ENCODE measurements around the gene ANO1.

The ANO1 gene

GRCh38 chr11:70107756-70108155, 29.6 kb downstream of the ANO1 start:
- Histone ChIP-seq H3K9ac (ENCODE audit: low read length) (no peak overlapping the region), H3K36me3 (ENCODE audit: control insufficient read depth, insufficient read depth, low read length) (no peaks in the 10 kb centered on the region), H3K27me3 (ENCODE audit: control insufficient read depth, insufficient read depth, low read length) (no peaks in the 10 kb centered on the region), H3K27ac (ENCODE audit: low read depth, low read length) (peak overlapping the region; percentile 64), H3K4me3 (ENCODE audit: low read length) (no peak overlapping the region), H3K4me1 (ENCODE audit: control insufficient read depth, insufficient read depth, low read length) (peaks cover 23% of the 10 kb centered on the region)

DNA sequence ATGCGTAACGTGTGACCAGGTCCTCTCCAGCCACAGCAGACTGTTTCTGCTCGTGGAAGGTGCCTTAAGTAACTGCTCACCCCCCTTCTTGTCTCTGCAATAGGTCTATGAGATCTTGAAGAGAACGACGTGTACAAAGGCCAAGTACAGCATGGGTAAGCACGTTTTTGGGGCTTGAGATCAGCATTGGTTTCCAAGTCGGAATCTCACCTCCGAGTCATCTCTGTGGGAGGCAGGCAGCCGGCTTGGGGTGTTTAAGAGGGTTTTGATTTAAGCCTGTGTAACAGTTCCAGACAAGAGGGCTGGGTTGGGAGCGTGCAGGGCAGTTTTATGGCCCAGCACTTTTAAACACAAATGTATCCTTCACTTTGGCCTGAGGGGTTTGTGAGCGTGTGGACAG, 30.1 kb downstream of the ANO1 start:
- Histone ChIP-seq H3K27me3 (ENCODE audit: control insufficient read depth, insufficient read depth, low read length) (no peaks in the 10 kb centered on the region), H3K9ac (ENCODE audit: low read length) (no peak overlapping the region), H3K36me3 (ENCODE audit: control insufficient read depth, insufficient read depth, low read length) (no peaks in the 10 kb centered on the region), H3K4me1 (ENCODE audit: control insufficient read depth, insufficient read depth, low read length) (peaks cover 23% of the 10 kb centered on the region), H3K27ac (ENCODE audit: low read depth, low read length) (peak overlapping the region; percentile 64), H3K4me3 (ENCODE audit: low read length) (no peak overlapping the region)

- Histone ChIP-seq H3K27me3 (ENCODE audit: control insufficient read depth, insufficient read depth, low read length) (no peaks in the 10 kb centered on the region), H3K27ac (ENCODE audit: low read depth, low read length) (peak overlapping the region; percentile 40)
These were observed 30.9 kb downstream of the ANO1 start for GRCh38 chr11:70109006-70109405.

DNA sequence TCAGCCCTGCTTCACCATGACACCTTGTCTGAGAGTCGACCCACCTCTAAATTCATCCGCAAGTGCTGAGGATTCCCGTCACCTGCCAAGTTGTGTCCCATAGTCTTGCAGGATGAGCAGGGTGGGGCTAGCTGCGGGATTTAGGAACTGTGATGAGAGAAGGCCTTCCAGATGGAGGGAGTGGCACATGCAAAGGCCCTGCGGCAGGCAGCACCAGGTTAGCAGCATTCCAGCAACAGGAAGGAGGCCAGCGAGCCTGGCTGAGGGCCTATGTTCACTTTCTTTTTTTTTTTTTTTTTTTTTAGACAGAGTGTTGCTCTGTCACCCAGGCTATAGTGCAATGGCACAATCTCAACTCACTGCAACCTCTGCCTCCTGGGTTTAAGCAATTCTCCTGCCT, 31.8 kb downstream of the ANO1 start:
- Histone ChIP-seq H3K27me3 (ENCODE audit: control insufficient read depth, insufficient read depth, low read length) (no peaks in the 10 kb centered on the region), H3K36me3 (ENCODE audit: control insufficient read depth, insufficient read depth, low read length) (no peaks in the 10 kb centered on the region), H3K9ac (ENCODE audit: low read length) (no peak overlapping the region), H3K4me3 (ENCODE audit: low read length) (no peak overlapping the region), H3K4me1 (ENCODE audit: control insufficient read depth, insufficient read depth, low read length) (peaks cover 23% of the 10 kb centered on the region), H3K27ac (ENCODE audit: low read depth, low read length) (no peak overlapping the region)

More at GRCh38 chr11:70109006-70109405, 30.9 kb downstream of the ANO1 start:
- Histone ChIP-seq H3K4me1 (ENCODE audit: control insufficient read depth, insufficient read depth, low read length) (peaks cover 23% of the 10 kb centered on the region), H3K4me3 (ENCODE audit: low read length) (no peak overlapping the region), H3K9ac (ENCODE audit: low read length) (no peak overlapping the region), H3K36me3 (ENCODE audit: control insufficient read depth, insufficient read depth, low read length) (no peaks in the 10 kb centered on the region)

- Histone ChIP-seq H3K36me3 (ENCODE audit: control insufficient read depth, insufficient read depth, low read length) (no peaks in the 10 kb centered on the region), H3K27ac (ENCODE audit: low read depth, low read length) (no peak overlapping the region), H3K27me3 (ENCODE audit: control insufficient read depth, insufficient read depth, low read length) (no peaks in the 10 kb centered on the region), H3K4me3 (ENCODE audit: low read length) (no peak overlapping the region), H3K9ac (ENCODE audit: low read length) (no peak overlapping the region), H3K4me1 (ENCODE audit: control insufficient read depth, insufficient read depth, low read length) (peaks cover 21% of the 10 kb centered on the region)
These were observed 32.5 kb downstream of the ANO1 start for GRCh38 chr11:70110538-70111055.

- no peaks in the 10 kb centered on the region for H3K36me3 ChIP-seq (ENCODE audit: control insufficient read depth, insufficient read depth, low read length)
- H3K9ac ChIP-seq (ENCODE audit: low read length), result no peak overlapping the region
- H3K4me3 ChIP-seq (ENCODE audit: low read length), result no peak overlapping the region
- no peak overlapping the region for H3K27ac ChIP-seq (ENCODE audit: low read depth, low read length)
- H3K4me1 ChIP-seq (ENCODE audit: control insufficient read depth, insufficient read depth, low read length), result peaks cover 14% of the 10 kb centered on the region
- no peaks in the 10 kb centered on the region for H3K27me3 ChIP-seq (ENCODE audit: control insufficient read depth, insufficient read depth, low read length)
These were observed 33.3 kb downstream of the ANO1 start for GRCh38 chr11:70111269-70112016.

- no peaks in the 10 kb centered on the region for H3K27me3 ChIP-seq (ENCODE audit: control insufficient read depth, insufficient read depth, low read length)
- no peak overlapping the region for H3K27ac ChIP-seq (ENCODE audit: low read depth, low read length)
- H3K4me3 ChIP-seq (ENCODE audit: low read length), result no peak overlapping the region
- H3K4me1 ChIP-seq (ENCODE audit: control insufficient read depth, insufficient read depth, low read length), result peaks cover 9% of the 10 kb centered on the region
- H3K36me3 ChIP-seq (ENCODE audit: control insufficient read depth, insufficient read depth, low read length), result no peaks in the 10 kb centered on the region
- no peak overlapping the region for H3K9ac ChIP-seq (ENCODE audit: low read length)
These were observed 33.9 kb downstream of the ANO1 start for GRCh38 chr11:70112017-70112434.

DNA sequence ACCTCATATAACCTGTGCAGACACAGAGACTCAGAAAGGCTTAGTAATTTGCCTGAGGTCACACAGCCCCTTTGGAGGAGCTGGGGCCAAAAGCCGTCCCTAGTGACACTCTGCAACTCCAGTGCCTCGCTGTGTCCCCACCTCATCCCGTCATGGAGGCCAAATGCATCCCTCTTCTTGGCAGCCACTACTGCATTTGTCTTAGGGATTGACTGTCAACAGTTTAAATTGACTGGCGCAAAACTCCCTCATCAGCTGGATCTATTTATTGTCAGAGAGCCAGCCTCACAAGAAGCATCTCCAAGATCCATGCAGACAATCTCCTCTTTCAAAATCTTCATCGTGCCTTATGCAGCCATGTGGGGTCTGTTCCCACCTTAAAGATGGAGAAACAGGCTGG, 35.7 kb downstream of the ANO1 start:
- Histone ChIP-seq H3K27ac (ENCODE audit: low read depth, low read length) (no peak overlapping the region), H3K36me3 (ENCODE audit: control insufficient read depth, insufficient read depth, low read length) (no peaks in the 10 kb centered on the region), H3K27me3 (ENCODE audit: control insufficient read depth, insufficient read depth, low read length) (no peaks in the 10 kb centered on the region), H3K4me1 (ENCODE audit: control insufficient read depth, insufficient read depth, low read length) (peaks cover 1% of the 10 kb centered on the region), H3K4me3 (ENCODE audit: low read length) (no peak overlapping the region), H3K9ac (ENCODE audit: low read length) (no peak overlapping the region)

- no peak overlapping the region for H3K9ac ChIP-seq (ENCODE audit: low read length)
- no peaks in the 10 kb centered on the region for H3K36me3 ChIP-seq (ENCODE audit: control insufficient read depth, insufficient read depth, low read length)
- H3K27ac ChIP-seq (ENCODE audit: low read depth, low read length), result no peak overlapping the region
These were observed 37.7 kb downstream of the ANO1 start for GRCh38 chr11:70115778-70116177.

GRCh38 chr11:70116386-70117065, 38.4 kb downstream of the ANO1 start:
- Histone ChIP-seq H3K9ac (ENCODE audit: low read length) (no peak overlapping the region), H3K27me3 (ENCODE audit: control insufficient read depth, insufficient read depth, low read length) (no peaks in the 10 kb centered on the region), H3K4me1 (ENCODE audit: control insufficient read depth, insufficient read depth, low read length) (no peaks in the 10 kb centered on the region), H3K36me3 (ENCODE audit: control insufficient read depth, insufficient read depth, low read length) (no peaks in the 10 kb centered on the region), H3K4me3 (ENCODE audit: low read length) (no peak overlapping the region), H3K27ac (ENCODE audit: low read depth, low read length) (no peak overlapping the region)

More at GRCh38 chr11:70115778-70116177, 37.7 kb downstream of the ANO1 start:
- Histone ChIP-seq H3K4me3 (ENCODE audit: low read length) (no peak overlapping the region), H3K4me1 (ENCODE audit: control insufficient read depth, insufficient read depth, low read length) (no peaks in the 10 kb centered on the region), H3K27me3 (ENCODE audit: control insufficient read depth, insufficient read depth, low read length) (no peaks in the 10 kb centered on the region)

DNA sequence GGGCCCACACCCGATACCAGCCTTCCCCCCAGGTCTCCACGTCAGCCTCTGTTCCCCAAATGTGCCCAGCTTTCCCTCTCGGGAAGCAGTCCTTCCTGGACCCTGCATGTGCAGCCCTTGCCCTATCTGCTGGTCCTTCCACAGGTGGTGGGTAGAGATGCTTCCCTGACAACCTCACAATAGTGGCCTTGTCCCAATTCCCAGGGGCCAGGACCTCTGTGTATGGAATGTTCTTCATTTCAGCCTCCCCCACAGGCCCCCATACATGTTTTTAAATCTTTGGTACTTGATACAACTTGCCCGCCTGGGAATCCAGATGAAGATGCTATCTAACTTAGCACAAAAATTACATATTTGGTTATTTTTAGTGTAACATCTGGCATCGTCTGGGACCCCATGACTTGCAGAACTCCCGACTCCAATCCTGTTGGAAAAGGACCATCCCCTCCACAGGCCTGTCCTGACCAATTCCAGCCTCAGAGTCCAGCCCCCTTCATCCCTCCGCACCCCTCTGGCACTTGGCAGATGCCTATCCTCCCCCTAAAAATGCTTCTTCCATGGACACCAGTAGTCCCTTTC, 39.5 kb downstream of the ANO1 start:
- H3K4me1 ChIP-seq (ENCODE audit: control insufficient read depth, insufficient read depth, low read length), result no peaks in the 10 kb centered on the region
- H3K27me3 ChIP-seq (ENCODE audit: control insufficient read depth, insufficient read depth, low read length), result no peaks in the 10 kb centered on the region
- no peaks in the 10 kb centered on the region for H3K36me3 ChIP-seq (ENCODE audit: control insufficient read depth, insufficient read depth, low read length)
- no peak overlapping the region for H3K27ac ChIP-seq (ENCODE audit: low read depth, low read length)
- no peak overlapping the region for H3K9ac ChIP-seq (ENCODE audit: low read length)
- H3K4me3 ChIP-seq (ENCODE audit: low read length), result no peak overlapping the region

DNA sequence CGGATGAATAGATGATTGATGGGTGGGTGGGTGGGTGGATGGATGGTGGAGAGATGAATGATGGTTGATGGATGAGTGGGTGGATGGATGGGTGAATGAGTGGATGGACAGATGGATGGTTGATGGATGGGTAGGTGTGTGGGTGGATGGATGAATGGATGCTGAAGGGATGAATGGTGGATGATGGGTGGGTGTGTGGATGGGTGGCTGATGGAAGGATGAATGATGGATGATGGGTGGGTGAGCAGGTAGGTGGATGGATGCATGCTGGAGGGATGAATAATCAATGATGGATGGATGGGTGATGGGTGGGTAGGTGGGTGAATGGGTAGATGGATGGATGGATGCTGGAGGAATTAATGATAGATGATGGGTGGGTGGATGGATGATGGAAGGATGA, 40.5 kb downstream of the ANO1 start:
- H3K9ac ChIP-seq (ENCODE audit: low read length), result no peak overlapping the region
- H3K27ac ChIP-seq (ENCODE audit: low read depth, low read length), result no peak overlapping the region
- H3K4me3 ChIP-seq (ENCODE audit: low read length), result no peak overlapping the region
- H3K27me3 ChIP-seq (ENCODE audit: control insufficient read depth, insufficient read depth, low read length), result no peaks in the 10 kb centered on the region
- H3K36me3 ChIP-seq (ENCODE audit: control insufficient read depth, insufficient read depth, low read length), result no peaks in the 10 kb centered on the region
- no peaks in the 10 kb centered on the region for H3K4me1 ChIP-seq (ENCODE audit: control insufficient read depth, insufficient read depth, low read length)

Measured in rectal smooth muscle tissue (tissue), 1 donor.